GM12878 (cell line): ENCODE measurements around the gene KCNMB4.

ENCODE experiments used
- CBX3 ChIP-seq: fragments of 200-600 bp; sonication (generic); IDR thresholded peaks from 2 replicates; pipeline ENCODE4 v1.6.1; 2016; ENCODE audit warnings: low read depth, borderline replicate concordance
- RFX5 ChIP-seq: IDR thresholded peaks from 2 replicates; pipeline ENCODE4 v1.6.1; 2011; ENCODE audit warnings: low read depth, low read length, improper control_type of control experiment
- TF ChIP-seq, protein P1 (sequence below): fragments of 450-650 bp; IDR thresholded peaks from 2 replicates; pipeline ENCODE4 v1.6.1; 2017; ENCODE audit warnings: mild to moderate bottlenecking, moderate library complexity
- TF ChIP-seq, protein P2 (sequence below), 3 experiments: IDR thresholded peaks in 2 of 3; conservative IDR thresholded peaks in 1 of 3; 2 replicates each; pipeline ENCODE4 v1.5.1; 2011; ENCODE audit warnings: low read depth in 3 of 3, low read length in 3 of 3, mild to moderate bottlenecking in 3 of 3, control low read depth in 2 of 3, moderate library complexity in 2 of 3, inconsistent platforms in 1 of 3, mixed read lengths in 1 of 3; ENCODE audit not compliant: control insufficient read depth in 2 of 3, insufficient read depth in 1 of 3; ENCODE audit errors: extremely low read depth in 1 of 3

DNA sequence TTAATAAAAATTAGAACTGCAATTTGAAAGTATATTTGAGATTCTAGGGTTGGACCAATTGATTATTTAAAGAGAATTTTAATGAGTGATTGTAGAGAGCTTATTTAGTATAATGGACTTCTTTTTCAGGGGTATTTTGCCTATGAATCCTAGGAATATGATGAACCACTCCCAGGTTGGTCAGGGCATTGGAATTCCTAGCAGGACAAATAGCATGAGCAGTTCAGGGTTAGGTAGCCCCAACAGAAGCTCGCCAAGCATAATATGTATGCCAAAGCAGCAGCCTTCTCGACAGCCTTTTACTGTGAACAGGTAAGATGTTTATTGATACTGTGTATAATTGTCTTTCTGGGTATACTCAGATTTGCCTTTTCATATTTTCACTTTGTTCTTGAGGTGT, 35.9 kb upstream of the KCNMB4 start:
- TF ChIP-seq, protein P1, sequence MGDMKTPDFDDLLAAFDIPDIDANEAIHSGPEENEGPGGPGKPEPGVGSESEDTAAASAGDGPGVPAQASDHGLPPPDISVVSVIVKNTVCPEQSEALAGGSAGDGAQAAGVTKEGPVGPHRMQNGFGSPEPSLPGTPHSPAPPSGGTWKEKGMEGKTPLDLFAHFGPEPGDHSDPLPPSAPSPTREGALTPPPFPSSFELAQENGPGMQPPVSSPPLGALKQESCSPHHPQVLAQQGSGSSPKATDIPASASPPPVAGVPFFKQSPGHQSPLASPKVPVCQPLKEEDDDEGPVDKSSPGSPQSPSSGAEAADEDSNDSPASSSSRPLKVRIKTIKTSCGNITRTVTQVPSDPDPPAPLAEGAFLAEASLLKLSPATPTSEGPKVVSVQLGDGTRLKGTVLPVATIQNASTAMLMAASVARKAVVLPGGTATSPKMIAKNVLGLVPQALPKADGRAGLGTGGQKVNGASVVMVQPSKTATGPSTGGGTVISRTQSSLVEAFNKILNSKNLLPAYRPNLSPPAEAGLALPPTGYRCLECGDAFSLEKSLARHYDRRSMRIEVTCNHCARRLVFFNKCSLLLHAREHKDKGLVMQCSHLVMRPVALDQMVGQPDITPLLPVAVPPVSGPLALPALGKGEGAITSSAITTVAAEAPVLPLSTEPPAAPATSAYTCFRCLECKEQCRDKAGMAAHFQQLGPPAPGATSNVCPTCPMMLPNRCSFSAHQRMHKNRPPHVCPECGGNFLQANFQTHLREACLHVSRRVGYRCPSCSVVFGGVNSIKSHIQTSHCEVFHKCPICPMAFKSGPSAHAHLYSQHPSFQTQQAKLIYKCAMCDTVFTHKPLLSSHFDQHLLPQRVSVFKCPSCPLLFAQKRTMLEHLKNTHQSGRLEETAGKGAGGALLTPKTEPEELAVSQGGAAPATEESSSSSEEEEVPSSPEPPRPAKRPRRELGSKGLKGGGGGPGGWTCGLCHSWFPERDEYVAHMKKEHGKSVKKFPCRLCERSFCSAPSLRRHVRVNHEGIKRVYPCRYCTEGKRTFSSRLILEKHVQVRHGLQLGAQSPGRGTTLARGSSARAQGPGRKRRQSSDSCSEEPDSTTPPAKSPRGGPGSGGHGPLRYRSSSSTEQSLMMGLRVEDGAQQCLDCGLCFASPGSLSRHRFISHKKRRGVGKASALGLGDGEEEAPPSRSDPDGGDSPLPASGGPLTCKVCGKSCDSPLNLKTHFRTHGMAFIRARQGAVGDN, result no peak
- TF ChIP-seq, protein P2, sequence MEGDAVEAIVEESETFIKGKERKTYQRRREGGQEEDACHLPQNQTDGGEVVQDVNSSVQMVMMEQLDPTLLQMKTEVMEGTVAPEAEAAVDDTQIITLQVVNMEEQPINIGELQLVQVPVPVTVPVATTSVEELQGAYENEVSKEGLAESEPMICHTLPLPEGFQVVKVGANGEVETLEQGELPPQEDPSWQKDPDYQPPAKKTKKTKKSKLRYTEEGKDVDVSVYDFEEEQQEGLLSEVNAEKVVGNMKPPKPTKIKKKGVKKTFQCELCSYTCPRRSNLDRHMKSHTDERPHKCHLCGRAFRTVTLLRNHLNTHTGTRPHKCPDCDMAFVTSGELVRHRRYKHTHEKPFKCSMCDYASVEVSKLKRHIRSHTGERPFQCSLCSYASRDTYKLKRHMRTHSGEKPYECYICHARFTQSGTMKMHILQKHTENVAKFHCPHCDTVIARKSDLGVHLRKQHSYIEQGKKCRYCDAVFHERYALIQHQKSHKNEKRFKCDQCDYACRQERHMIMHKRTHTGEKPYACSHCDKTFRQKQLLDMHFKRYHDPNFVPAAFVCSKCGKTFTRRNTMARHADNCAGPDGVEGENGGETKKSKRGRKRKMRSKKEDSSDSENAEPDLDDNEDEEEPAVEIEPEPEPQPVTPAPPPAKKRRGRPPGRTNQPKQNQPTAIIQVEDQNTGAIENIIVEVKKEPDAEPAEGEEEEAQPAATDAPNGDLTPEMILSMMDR (IDR thresholded peaks at IDR 0.05 in 2 of 3, conservative IDR thresholded peaks at IDR 0.05 in 1 of 3; ENCODE audit: control insufficient read depth in 2 of 3, extremely low read depth in 1 of 3, insufficient read depth in 1 of 3, low read depth in 3 of 3, low read length in 3 of 3), result no peak
- TF ChIP-seq CBX3 (no peak), RFX5 (no peak)
